Heart left ventricle (tissue), 16 donors: Measurements from ENCODE around the gene PLEKHO1. TPM values are rescaled to one million over a fixed set of nuclear protein-coding genes. Genes with fewer than 3 reads are reported as not detected.
"Not testable (repeated sequence)": the region's sequence is repeated elsewhere in the genome, so short reads cannot be mapped to it uniquely, and the experiment has no call there.

ENCODE experiments used
- ATAC-seq, 4 donors: fragments of 200-7000 bp; cut with Tn5 transposase; one replicate each; pipeline ENCODE4 v1.9.1; 2020 to 2022; ENCODE audit warnings: moderate library complexity in 4 of 4, mild to moderate bottlenecking in 3 of 4, moderate number of reproducible peaks in 1 of 4
- DNase-seq, 5 donors: peaks; one replicate each; pipeline ENCODE4 v3.0.0-alpha.2; 2020
- H3K27ac ChIP-seq, 12 donors: fragments of 200-600 bp; sonication (generic) in 4 of 12; one replicate each; pipeline versions ENCODE4 v1.5.0 to v1.8.0; 2016 to 2022; ENCODE audit warnings: mild to moderate bottlenecking in 2 of 12
- H3K27me3 ChIP-seq, 9 donors: fragments of 200-600 bp; sonication (generic) in 2 of 9; one replicate each; pipeline versions ENCODE4 v1.5.1 to v1.8.0; 2016 to 2022; ENCODE audit warnings: mild to moderate bottlenecking in 3 of 9
- H3K36me3 ChIP-seq, 9 donors: fragments of 200-600 bp; sonication (generic) in 2 of 9; one replicate each; pipeline versions ENCODE4 v1.5.0 to v1.8.0; 2018 to 2022; ENCODE audit warnings: mild to moderate bottlenecking in 2 of 9
- H3K4me1 ChIP-seq, 12 donors: fragments of 200-600 bp; sonication (generic) in 4 of 12; one replicate each; pipeline versions ENCODE4 v1.5.0 to v1.8.0; 2016 to 2022; ENCODE audit warnings: mild to moderate bottlenecking in 3 of 12
- H3K4me3 ChIP-seq, 12 donors: fragments of 200-600 bp; sonication (generic) in 4 of 12; one replicate each; pipeline versions ENCODE4 v1.5.0 to v1.8.0; 2017 to 2022; ENCODE audit warnings: mild to moderate bottlenecking in 9 of 12, moderate library complexity in 4 of 12
- H3K9me3 ChIP-seq, 12 donors: fragments of 200-600 bp; sonication (generic) in 4 of 12; one replicate each; pipeline versions ENCODE4 v1.5.0 to v1.8.0; 2016 to 2022; ENCODE audit warnings: mild to moderate bottlenecking in 1 of 12
- POLR2A ChIP-seq, 2 donors: fragments of 450-650 bp; IDR thresholded peaks; one replicate each; pipeline ENCODE4 v1.6.1; 2017; ENCODE audit warnings: antibody characterized with exemption in 2 of 2, mild to moderate bottlenecking in 2 of 2, moderate library complexity in 2 of 2
- WGBS, 4 donors: extraction: QIAGEN DNeasy Blood & Tissue Kit in 2 of 4; methylation state at CpG; one replicate each; pipeline versions ENCODE4 v1.1.5 to v1.1.7; 2013 to 2018; 5-methylcytosine and 5-hydroxymethylcytosine counted together
- intact Hi-C, 10 donors: fragments of 100-400 bp; cut with DNase I; formaldehyde crosslinking; loops; one replicate each; pipeline versions ENCODE4 v1.11.1 to v1.14.2; 2022
- polyA plus RNA-seq, 2 donors: library from polyadenylated mRNA; stranded (reverse); fragments of 200-250 nt; gene quantifications; one replicate each; pipeline ENCODE4 v1.2.3, GENCODE V29; 2013
- total RNA-seq, 9 donors: library from RNA; depleted of rRNA in 2 of 9; stranded (reverse); fragments of >200 nt in 2 of 9; fragmentation: NEBNext Ultra II Directional in 3 of 9; extraction: Animal tissue kit (Norgen Biotek cat#: 25700) in 3 of 9; gene quantifications; one replicate each; pipeline versions ENCODE4 v1.1.0 to v1.2.4, GENCODE V29; 2016 to 2023
- TF ChIP-seq, protein P1 (sequence below), 12 donors: fragments of 200-600 bp; sonication (generic) in 4 of 12; IDR thresholded peaks; one replicate each; pipeline versions ENCODE4 v1.5.0 to v1.8.0; 2018 to 2022; ENCODE audit warnings: antibody characterized with exemption in 12 of 12, mild to moderate bottlenecking in 5 of 12
- donor health status: ischemic (EF 13 %, LVEDD 7.1; RV severe dilation, severe dysfunction).
- donor health status: healthy with polysubstance abuse.
- donor health status: DM: no; HTN: yes; CAD: no.
- donor health status: DM: no; HTN: no; CAD: no.
- donor health status: ischemic (EF 25% LVEDD 6.9; RV normal size, moderate dysfunction).
- donor health status: ischemic (EF 25% LVEDD 5.7; RV mildly dilated, moderate dysfunction).
- donor health status: healthy.
- donor health status: DM: yes; HTN: yes; CAD: no.
- donor health status: ischemic (EF 35%, LVEDD 5.7; RV mildly dilated, moderate dysfunction).
- donor health status: nonischemic (EF 11% LVEDD 7.7; RV severe dilation, severe dysfunction).
- donor health status: DM: yes; HTN: yes; CAD: no.
- donor health status: PGD.
- donor health status: ischemic (EF 29% LVEDD 5.4; RV normal size, mild dysfunction).
- donor health status: nonischemic (EF 23%, LVEDD 6.1; RV moderate dilation, normal function).

Gene PLEKHO1
- total and polyA plus RNA-seq, 11 donors: 46.8 to 200 (median 67.8) TPM

DNA sequence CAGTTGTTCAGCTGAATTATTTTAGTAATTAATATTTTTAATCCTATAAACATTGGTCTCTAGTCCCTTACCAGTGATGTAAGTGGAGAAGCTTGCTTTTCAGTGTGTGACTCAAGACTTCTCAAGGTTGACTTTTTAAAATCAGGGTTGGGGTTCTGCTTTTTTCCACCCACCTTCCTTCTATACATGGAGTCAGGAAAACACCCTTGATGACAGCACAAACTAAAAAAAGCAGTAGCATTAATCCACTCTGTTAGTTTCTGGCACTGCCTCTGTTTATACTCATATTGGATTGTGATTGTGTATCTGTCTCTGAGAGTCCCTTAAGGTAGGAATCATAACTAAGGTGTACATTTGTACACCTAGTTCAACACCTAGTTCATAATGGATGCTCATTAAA is 8.3 kb upstream of the PLEKHO1 start:
- Histone ChIP-seq H3K9me3 (no peaks in the 10 kb centered on the region), H3K36me3 (peaks cover 0 to 13% (median 0%) of the 10 kb centered on the region in 9 donors), H3K27ac (peak overlapping the region in 1 of 12 donors; percentile 53), H3K27me3 (no peaks in the 10 kb centered on the region), H3K4me1 (peaks cover 0 to 34% (median 20%) of the 10 kb centered on the region in 12 donors), H3K4me3 (no peak overlapping the region)
- TF ChIP-seq, protein P1, sequence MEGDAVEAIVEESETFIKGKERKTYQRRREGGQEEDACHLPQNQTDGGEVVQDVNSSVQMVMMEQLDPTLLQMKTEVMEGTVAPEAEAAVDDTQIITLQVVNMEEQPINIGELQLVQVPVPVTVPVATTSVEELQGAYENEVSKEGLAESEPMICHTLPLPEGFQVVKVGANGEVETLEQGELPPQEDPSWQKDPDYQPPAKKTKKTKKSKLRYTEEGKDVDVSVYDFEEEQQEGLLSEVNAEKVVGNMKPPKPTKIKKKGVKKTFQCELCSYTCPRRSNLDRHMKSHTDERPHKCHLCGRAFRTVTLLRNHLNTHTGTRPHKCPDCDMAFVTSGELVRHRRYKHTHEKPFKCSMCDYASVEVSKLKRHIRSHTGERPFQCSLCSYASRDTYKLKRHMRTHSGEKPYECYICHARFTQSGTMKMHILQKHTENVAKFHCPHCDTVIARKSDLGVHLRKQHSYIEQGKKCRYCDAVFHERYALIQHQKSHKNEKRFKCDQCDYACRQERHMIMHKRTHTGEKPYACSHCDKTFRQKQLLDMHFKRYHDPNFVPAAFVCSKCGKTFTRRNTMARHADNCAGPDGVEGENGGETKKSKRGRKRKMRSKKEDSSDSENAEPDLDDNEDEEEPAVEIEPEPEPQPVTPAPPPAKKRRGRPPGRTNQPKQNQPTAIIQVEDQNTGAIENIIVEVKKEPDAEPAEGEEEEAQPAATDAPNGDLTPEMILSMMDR (IDR thresholded peaks at IDR 0.05): no peak
- TF ChIP-seq POLR2A (IDR thresholded peaks at IDR 0.05): no peak
- intact Hi-C loops: loop anchor here in 1 of 10 donors (5.0 kb wide), 1 partner anchor 34 kb away; no protein-coding TSS in a partner anchor
- ATAC-seq (peak in 2 of 4 donors; percentile 44 to 58), DNase-seq (no peak)

DNA sequence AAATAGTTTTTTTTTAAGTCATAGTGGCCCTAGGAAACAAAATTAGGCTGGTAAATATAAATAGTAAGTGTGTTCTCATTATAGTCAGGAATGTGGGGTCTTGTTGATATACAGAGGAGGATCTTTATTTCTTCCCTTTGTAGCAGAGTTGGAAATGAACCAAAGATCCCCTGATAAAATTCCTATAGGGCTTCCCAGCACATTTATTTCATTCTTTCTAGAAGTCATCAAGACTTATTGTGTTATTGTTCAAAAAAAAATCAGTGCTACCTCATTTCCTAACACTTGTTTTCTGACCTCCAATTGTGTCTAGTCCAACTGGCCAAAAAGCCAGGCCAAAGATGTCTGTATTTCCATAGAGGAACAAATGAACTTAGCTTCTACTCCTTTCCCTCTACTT is 7.6 kb upstream of the PLEKHO1 start:
- no peak for TF ChIP-seq POLR2A (IDR thresholded peaks at IDR 0.05)
- TF ChIP-seq, protein P1 (IDR thresholded peaks at IDR 0.05): no peak
- ATAC-seq: no peak
- H3K4me1 ChIP-seq: peaks cover 0 to 34% (median 20%) of the 10 kb centered on the region in 12 donors

DNA sequence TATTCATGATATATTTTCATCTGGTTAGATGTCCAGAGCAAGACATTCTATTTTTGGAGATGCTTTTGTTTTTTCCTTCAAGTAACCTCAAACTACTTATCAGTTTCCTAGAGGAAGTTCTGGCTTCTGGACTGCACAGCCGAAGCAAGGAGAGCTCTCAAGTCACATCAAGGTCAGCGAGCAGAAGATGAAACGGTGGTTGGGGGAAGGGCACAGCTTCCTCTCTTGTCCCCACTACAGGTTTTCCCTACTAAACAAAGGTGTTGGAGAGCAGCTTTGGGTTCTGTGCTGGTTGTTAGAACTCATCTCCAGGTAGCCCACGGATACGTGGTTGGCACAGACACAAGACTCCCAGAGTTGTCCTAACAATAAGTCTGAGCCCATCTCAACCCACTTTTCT is 5.1 kb upstream of the PLEKHO1 start:
- no peak overlapping the region for H3K4me3 ChIP-seq
- H3K27me3 ChIP-seq: no peaks in the 10 kb centered on the region
- intact Hi-C loops: loop anchor here in 2 of 10 donors (5.0 kb wide), 1 partner anchor 37 kb away; no protein-coding TSS in a partner anchor
- no peak for DNase-seq
- peak overlapping the region in 2 of 12 donors; percentile 4 to 17 for H3K27ac ChIP-seq
- no peak for ATAC-seq
- 31 to 50% (median 38%) methylated on average over 5 of the region's 5 CpGs for WGBS, 4 donors
- no peaks in the 10 kb centered on the region for H3K9me3 ChIP-seq
- no peak for TF ChIP-seq POLR2A (IDR thresholded peaks at IDR 0.05)
- TF ChIP-seq, protein P1 (IDR thresholded peaks at IDR 0.05): no peak
- H3K36me3 ChIP-seq: peaks cover 0 to 13% (median 0%) of the 10 kb centered on the region in 9 donors
- peaks cover 0 to 48% (median 29%) of the 10 kb centered on the region in 12 donors for H3K4me1 ChIP-seq

More for the DNA sequence above, 7.6 kb upstream of the PLEKHO1 start:
- Histone ChIP-seq H3K4me3 (no peak overlapping the region), H3K9me3 (no peaks in the 10 kb centered on the region), H3K27me3 (no peaks in the 10 kb centered on the region), H3K36me3 (peaks cover 0 to 13% (median 0%) of the 10 kb centered on the region in 9 donors), H3K27ac (peak overlapping the region in 4 of 12 donors; percentile 2 to 53 (median 12))
- intact Hi-C loops: loop anchor here in 1 of 10 donors (5.0 kb wide), 1 partner anchor 35 kb away; no protein-coding TSS in a partner anchor
- DNase-seq: no peak

DNA sequence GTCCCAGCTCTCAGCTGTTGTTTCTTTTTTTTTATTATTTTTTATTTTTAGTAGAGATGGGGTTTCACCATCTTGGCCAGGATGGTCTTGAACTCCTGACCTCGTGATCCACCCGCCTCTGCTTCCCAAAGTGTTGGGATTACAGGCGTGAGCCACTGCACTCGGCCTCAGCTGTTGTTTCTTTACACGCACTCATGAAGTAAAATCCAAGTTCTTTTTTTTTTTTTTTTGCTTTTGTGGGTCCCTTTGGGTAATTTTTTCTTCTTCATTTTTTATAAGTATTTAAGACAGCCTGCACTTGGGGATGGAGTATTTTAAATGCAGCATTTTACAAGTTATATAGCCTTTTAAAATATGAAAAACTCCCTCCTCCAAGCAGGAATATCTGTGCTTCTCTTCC is 3.7 kb upstream of the PLEKHO1 start:
- not testable (repeated sequence) for H3K27ac ChIP-seq, H3K27me3 ChIP-seq, H3K4me3 ChIP-seq, DNase-seq, H3K9me3 ChIP-seq, ATAC-seq
- intact Hi-C loops: loop anchor here in 1 of 10 donors (5.0 kb wide), 1 partner anchor 39 kb away; no protein-coding TSS in a partner anchor
- WGBS, 4 donors: 87 to 93% (median 90%) methylated on average over 5 of the region's 5 CpGs
- Histone ChIP-seq H3K36me3 (peaks cover 0 to 13% (median 0%) of the 10 kb centered on the region in 9 donors), H3K4me1 (peaks cover 0 to 48% (median 29%) of the 10 kb centered on the region in 12 donors)
